Fibroblast of the aortic adventitia (primary cell): Measurements from ENCODE around the gene C13orf42. TPM values are rescaled to one million over a fixed set of nuclear protein-coding genes. Genes with fewer than 3 reads are reported as not detected.
A peak's percentile ranks its signal among the peaks of the same experiment; 100 is the strongest.

ENCODE experiments used
- DNase-seq: peaks from one replicate; pipeline ENCODE4 v3.0.0-alpha.2; 2010; ENCODE audit warnings: low read depth
- H3K4me3 ChIP-seq: 2 replicates; pipeline ENCODE4 v1.5.1; 2011; ENCODE audit warnings: low read depth, mild to moderate bottlenecking, control low read depth, low read length, moderate library complexity
- CTCF ChIP-seq: IDR thresholded peaks from 2 replicates; pipeline ENCODE4 v1.5.1; 2011; ENCODE audit warnings: mild to moderate bottlenecking, low read length, control low read depth, inconsistent platforms; ENCODE audit not compliant: insufficient read depth
- total RNA-seq: library from RNA; depleted of rRNA; stranded (reverse); fragments of >200 nt; gene quantifications from 2 replicates; pipeline ENCODE4 v1.2.3, GENCODE V29; 2012; ENCODE audit warnings: low replicate concordance

The C13orf42 gene
- total RNA-seq, 1 donor = not detected

GRCh38 chr13:51154029-51154555 lies 43.0 kb upstream of the C13orf42 start:
- H3K4me3 ChIP-seq = no peak overlapping the region
- TF ChIP-seq CTCF = no peak
- peak; percentile 75 for DNase-seq

- no peak for DNase-seq
- TF ChIP-seq CTCF = no peak
- H3K4me3 ChIP-seq = no peak overlapping the region
These were observed 42.5 kb upstream of the C13orf42 start for GRCh38 chr13:51153527-51153926.

DNA sequence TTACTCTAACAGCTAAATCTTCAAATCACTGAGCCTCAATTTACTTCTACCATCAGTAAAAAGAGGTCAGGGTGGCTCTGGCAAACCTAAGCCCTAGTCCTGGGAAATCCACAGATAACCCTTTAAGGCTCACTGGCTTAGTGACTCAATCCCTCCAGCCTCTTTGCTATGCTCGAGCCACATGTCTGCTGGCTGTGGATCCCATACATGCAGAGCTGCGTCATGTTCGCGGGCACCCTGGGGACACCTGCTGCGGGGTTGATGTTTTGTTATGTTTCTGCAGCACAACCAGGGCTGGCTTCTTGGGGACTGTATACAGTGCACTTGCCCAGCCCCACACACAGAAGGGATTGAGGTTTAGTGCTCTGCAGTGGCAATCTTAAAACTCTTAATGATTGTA lies 41.6 kb upstream of the C13orf42 start:
- no peak overlapping the region for H3K4me3 ChIP-seq
- TF ChIP-seq CTCF = no peak
- DNase-seq = peak; percentile 26

DNA sequence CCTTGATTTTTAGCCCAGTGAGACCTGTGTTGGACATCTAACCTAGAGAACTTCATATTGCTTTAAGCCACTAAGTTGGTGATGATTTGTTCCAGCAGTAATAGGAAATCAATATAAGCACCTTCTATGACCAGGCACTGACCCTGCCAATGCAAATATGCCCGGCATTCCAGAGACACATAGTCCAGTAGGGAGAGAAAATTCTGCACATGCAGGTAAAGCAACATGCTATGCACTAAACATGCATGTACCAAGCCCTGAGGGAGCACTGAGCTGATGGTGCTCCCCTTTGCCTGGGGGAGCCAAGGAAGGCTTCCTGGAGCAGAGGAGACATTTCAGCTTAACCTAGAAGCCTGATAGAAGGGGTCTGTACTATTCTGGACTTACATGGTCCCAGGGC lies 40.4 kb upstream of the C13orf42 start:
- H3K4me3 ChIP-seq = no peak overlapping the region
- DNase-seq = no peak
- TF ChIP-seq CTCF = no peak

GRCh38 chr13:51148952-51149573 lies 38.0 kb upstream of the C13orf42 start:
- no peak overlapping the region for H3K4me3 ChIP-seq
- peak; percentile 86 for TF ChIP-seq CTCF
- peak; percentile 85 for DNase-seq

GRCh38 chr13:51148223-51148951 lies 37.3 kb upstream of the C13orf42 start:
- no peak overlapping the region for H3K4me3 ChIP-seq
- no peak for DNase-seq
- no peak for TF ChIP-seq CTCF
